ENCODE results near the gene SCP2D1. TPM values are rescaled to one million over a fixed set of nuclear protein-coding genes. Genes with fewer than 3 reads are reported as not detected.

SCP2D1 gene
- total and polyA plus RNA-seq, 9 of the 15 experiments (the other 6 are each of a cell fraction or from before 2014, with no cell fraction given), result not detected

DNA sequence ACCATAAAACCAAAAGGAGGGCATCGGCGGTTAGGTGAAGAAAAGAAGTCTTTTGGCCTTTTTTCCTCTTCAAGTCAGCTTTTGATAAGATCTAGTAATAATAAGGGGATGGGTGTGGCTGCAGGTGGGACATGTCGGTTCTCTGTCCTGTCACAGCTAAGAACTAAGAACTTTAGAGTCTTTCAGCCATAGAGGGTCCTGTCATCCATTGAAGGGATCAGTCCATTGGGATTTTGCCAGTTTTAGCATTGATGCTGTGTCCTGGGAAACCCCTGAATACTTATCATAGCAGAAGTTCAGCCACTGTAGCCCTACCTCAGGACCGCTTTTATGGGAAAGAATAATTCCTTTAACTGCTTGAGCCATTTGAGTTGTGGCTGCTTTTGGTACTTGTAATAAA is 18.2 kb upstream of the SCP2D1 start:
- Histone ChIP-seq H3K36me3 (ENCODE audit: control insufficient read depth, insufficient read depth, low read length) (no peaks in the 10 kb centered on the region), H3K9ac (ENCODE audit: insufficient read depth in 1 of 2, low read depth in 2 of 2, low read length in 2 of 2) (no peak overlapping the region), H3K79me2 (ENCODE audit: control insufficient read depth, insufficient read depth, low read length) (no peaks in the 10 kb centered on the region), H3K4me2 (ENCODE audit: insufficient read depth, low read length) (no peak overlapping the region), H3K9me1 (ENCODE audit: control insufficient read depth, insufficient read depth, low read length) (no peaks in the 10 kb centered on the region), H3K4me1 (replicated peaks in 1 of 2; ENCODE audit: control insufficient read depth in 2 of 2, insufficient read depth in 2 of 2, low read length in 2 of 2) (no peaks in the 10 kb centered on the region), H3K27ac (ENCODE audit: extremely low read depth, low read depth, low read length) (no peak overlapping the region), H3K4me3 (no peak overlapping the region), H4K20me1 (replicated peaks; ENCODE audit: control insufficient read depth, insufficient read depth, low read length) (no peaks in the 10 kb centered on the region), H3K27me3 (ENCODE audit: control insufficient read depth in 2 of 2, insufficient read depth in 2 of 2, low read length in 2 of 2) (no peaks in the 10 kb centered on the region), H2AFZ (ENCODE audit: low read depth, low read length) (no peak overlapping the region), H3K9me3 (replicated peaks; ENCODE audit: control insufficient read depth, insufficient read depth, low read depth, low read length) (no peaks in the 10 kb centered on the region)
- ATAC-seq, result no peak
- intact Hi-C loops (cut with micrococcal nuclease) (loop anchor here (10.0 kb wide), 1 partner anchor 161 kb away; no protein-coding TSS in a partner anchor), in situ Hi-C loops (cut with MboI) (no loop called here)
- FAIRE-seq, result no peak
- no peak for TF ChIP-seq MIER1 (IDR thresholded peaks at IDR 0.05; ENCODE audit: low read depth)
- TF ChIP-seq ZNF224 (CRISPR knock-in tag; IDR thresholded peaks at IDR 0.05), result no peak
- TF ChIP-seq, protein P1, sequence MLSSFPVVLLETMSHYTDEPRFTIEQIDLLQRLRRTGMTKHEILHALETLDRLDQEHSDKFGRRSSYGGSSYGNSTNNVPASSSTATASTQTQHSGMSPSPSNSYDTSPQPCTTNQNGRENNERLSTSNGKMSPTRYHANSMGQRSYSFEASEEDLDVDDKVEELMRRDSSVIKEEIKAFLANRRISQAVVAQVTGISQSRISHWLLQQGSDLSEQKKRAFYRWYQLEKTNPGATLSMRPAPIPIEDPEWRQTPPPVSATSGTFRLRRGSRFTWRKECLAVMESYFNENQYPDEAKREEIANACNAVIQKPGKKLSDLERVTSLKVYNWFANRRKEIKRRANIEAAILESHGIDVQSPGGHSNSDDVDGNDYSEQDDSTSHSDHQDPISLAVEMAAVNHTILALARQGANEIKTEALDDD (IDR thresholded peaks at IDR 0.05), result no peak
- no peak for TF ChIP-seq VEZF1 (CRISPR knock-in tag; IDR thresholded peaks at IDR 0.05)
- no peak for TF ChIP-seq RAD51 (IDR thresholded peaks at IDR 0.05; ENCODE audit: borderline replicate concordance, low read depth)
- TF ChIP-seq PCBP2 (IDR thresholded peaks at IDR 0.05; ENCODE audit: low read depth, low read length, poor library complexity, severe bottlenecking), result no peak
- no peak for TF ChIP-seq NFE2L1 (tag; IDR thresholded peaks at IDR 0.05; ENCODE audit: borderline replicate concordance, low read depth)
- no peak for TF ChIP-seq ZNF695 (CRISPR knock-in tag; IDR thresholded peaks at IDR 0.05)
- TF ChIP-seq ZNF324 (CRISPR knock-in tag; IDR thresholded peaks at IDR 0.05), result no peak
- no peak for TF ChIP-seq HCFC1 (IDR thresholded peaks at IDR 0.05; ENCODE audit: low read depth, low read length)
- TF ChIP-seq ZNF146 (CRISPR knock-in tag; IDR thresholded peaks at IDR 0.05; ENCODE audit: unreplicated experiment), result no peak
- no peak for TF ChIP-seq CBX8 (IDR thresholded peaks at IDR 0.05; ENCODE audit: borderline replicate concordance, extremely low read depth, low read depth, low read length, poor library complexity, severe bottlenecking)
- no peak for TF ChIP-seq GATA2 (CRISPR knock-in tag; IDR thresholded peaks at IDR 0.05)
- TF ChIP-seq NONO (IDR thresholded peaks at IDR 0.05; ENCODE audit: low read depth in 2 of 2, low read length in 1 of 2), result no peak
- DNase-seq (ENCODE audit: extremely low read depth in 1 of 4, low spot score in 3 of 4), result no peak
- ChIA-PET POLR2A (no interaction called here), CTCF (ENCODE audit: low intra/inter-chr PET ratio) (no interaction called here)
- no TSS peak for BruUV-seq (replicated peaks)
- WGBS (ENCODE audit: insufficient coverage, low coverage, missing lambda C conversion rate), result 48% methylated on average over 3 of the region's 4 CpGs

Measured in K562 (cell line).